ENCODE data around the gene BANF2.

GRCh38 chr20:17678886-17679285 is 20.9 kb upstream of the BANF2 start:
- TF ChIP-seq, protein P1, sequence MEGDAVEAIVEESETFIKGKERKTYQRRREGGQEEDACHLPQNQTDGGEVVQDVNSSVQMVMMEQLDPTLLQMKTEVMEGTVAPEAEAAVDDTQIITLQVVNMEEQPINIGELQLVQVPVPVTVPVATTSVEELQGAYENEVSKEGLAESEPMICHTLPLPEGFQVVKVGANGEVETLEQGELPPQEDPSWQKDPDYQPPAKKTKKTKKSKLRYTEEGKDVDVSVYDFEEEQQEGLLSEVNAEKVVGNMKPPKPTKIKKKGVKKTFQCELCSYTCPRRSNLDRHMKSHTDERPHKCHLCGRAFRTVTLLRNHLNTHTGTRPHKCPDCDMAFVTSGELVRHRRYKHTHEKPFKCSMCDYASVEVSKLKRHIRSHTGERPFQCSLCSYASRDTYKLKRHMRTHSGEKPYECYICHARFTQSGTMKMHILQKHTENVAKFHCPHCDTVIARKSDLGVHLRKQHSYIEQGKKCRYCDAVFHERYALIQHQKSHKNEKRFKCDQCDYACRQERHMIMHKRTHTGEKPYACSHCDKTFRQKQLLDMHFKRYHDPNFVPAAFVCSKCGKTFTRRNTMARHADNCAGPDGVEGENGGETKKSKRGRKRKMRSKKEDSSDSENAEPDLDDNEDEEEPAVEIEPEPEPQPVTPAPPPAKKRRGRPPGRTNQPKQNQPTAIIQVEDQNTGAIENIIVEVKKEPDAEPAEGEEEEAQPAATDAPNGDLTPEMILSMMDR (IDR thresholded peaks at IDR 0.05), result no peak
- TF ChIP-seq POLR2A (IDR thresholded peaks at IDR 0.05) (no peak), POLR2AphosphoS5 (IDR thresholded peaks at IDR 0.05) (no peak)

Data from suprapubic skin (tissue), 4 donors.